ENCODE measurements around the gene CDH4.

CDH4 gene

GRCh38 chr20:61251529-61252393 lies at the start of gene CDH4:
TSS of gene CDH4 (plus strand) at chr20:61252261.
- no peak for DNase-seq

DNA sequence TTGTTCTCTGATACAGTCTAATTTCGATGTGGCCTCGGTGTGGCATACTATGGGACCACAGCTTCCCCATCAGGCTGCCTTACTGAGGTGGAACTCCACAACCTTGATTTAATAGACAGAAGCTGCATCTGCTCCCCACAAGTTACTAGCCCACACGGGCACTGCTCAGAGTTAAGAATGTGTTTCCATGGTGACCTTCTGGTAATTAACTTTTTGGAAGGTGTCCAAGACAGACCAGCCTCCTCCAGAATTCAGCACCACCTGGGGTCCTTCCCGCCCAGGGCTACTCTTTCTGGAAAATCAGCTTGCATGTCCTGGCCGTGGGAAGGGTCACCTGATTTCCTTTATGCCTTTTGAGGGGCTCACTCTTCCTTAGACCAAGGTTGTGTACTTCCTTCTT lies 48.7 kb upstream of the CDH4 start:
- DNase-seq: no peak

DNA sequence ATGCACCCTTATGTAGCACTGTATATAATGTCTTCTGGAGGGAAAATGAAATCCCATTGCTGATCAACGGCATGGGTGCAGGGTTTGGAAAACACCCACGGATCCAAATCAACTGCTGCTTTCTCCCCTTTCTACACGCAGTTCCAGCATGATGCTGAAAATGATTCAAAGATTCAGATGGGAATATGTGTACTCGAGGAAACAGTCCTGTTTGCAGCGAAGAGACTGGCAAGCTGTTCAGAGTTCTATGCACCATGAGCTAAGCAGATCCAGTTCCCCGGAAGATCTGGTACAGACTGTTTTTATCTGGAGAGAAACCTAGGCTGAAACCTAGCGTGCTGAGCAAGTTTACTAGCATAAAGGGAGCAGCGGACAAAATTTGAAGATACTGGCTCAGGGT lies 47.9 kb upstream of the CDH4 start:
- DNase-seq: no peak

GRCh38 chr20:61205769-61206168 lies 46.3 kb upstream of the CDH4 start:
- DNase-seq: no peak

- DNase-seq: no peak
Observed at GRCh38 chr20:61210862-61211261, 41.2 kb upstream of the CDH4 start.

DNA sequence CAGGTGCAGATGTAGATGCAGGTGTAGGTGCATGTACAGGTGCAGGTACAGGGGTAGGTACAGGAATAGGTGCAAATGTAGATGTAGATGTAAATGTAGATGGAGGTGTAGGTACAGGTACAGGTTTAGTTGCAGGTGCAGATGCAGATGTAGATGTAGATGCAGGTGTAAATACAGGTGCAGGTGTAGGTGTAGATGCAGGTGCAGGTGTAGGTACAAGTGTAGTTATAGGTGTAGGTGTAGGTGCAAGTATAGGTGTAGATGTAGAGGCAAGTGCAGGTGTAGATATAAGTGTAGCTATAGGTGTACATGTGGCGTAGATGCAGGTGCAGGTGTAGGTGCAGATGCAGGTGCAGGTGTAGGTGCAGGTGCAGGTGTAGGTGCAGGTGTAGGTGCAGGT lies 34.2 kb upstream of the CDH4 start:
- no peak for DNase-seq

DNA sequence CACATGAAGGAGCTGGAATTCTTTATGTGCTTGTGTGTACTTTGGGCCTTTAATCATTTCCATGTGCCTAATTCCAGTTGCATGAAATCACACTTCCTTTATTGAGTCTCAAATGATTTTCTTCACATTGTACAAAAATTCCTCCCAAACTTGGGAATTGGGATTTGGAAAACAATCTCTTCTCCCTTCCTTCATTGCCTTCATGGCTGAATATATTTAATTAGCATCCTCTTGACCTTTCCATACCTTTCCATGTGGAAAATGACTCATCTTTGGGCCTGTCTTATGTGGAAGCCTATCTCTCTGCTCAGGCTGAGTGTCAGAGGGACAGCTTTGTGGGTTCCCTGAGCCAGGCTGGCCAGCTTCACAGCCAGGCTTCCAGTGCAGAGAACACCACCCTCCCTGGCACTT lies 33.0 kb upstream of the CDH4 start:
- no peak for DNase-seq

GRCh38 chr20:61220131-61220530 lies 31.9 kb upstream of the CDH4 start:
- no peak for DNase-seq

DNA sequence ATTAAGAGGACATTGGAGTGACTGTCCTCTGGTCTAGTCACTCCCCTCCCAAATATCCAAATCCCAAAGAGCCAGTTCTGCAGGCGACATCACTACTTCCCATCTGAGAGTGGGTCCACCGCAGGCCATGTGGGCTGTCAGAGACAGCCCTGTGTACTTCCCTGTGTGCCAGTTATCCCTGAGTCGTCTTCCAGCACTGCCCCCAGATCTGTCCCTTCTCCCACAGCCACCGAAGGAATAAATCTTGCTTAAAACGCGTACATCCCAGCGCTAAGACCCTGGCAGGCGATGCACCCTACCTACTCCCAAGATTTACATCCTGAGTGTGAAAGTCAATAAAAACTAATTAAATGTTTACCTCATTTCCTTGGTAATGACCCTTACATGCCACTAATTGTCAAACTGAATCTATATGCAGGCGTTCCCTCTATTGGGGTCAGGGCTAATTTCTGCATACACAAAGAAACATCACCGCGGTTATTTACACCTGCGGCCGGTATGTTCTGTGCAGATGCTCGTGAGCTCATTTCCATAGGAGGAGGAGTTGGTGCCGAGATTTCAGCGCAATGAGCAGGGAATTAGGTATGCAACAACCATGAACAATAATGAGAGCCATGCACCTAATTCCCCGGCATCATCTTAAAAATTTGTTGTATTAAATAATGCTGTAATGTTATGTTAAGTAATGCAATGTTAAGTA lies 31.3 kb upstream of the CDH4 start:
- DNase-seq: no peak

- DNase-seq: no peak
Observed at GRCh38 chr20:61222699-61223098, 29.4 kb upstream of the CDH4 start.

DNA sequence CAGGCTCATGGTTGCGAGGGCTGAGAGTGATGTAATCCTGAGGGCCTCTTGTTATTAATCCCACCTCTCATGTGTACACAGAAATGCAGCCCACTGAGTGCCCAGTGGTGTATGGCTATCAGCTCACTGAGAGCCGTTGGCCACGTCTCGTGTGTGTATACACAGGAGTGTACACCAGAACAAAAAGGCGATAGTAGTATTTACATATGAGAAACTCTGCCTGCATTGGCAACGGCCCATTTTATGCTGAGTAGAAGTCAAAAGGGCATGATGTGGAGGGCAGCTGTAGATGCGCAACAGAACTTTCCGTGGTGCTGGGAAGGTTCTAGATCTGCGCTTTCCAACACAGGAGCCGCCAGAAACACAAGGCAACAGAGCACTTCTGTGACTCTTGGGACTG lies 28.9 kb upstream of the CDH4 start:
- DNase-seq: no peak

GRCh38 chr20:61230166-61230565 lies 21.9 kb upstream of the CDH4 start:
- no peak for DNase-seq

GRCh38 chr20:61233590-61233989 lies 18.5 kb upstream of the CDH4 start:
- DNase-seq: no peak

- no peak for DNase-seq
Observed at GRCh38 chr20:61234224-61234890, 17.7 kb upstream of the CDH4 start.

DNA sequence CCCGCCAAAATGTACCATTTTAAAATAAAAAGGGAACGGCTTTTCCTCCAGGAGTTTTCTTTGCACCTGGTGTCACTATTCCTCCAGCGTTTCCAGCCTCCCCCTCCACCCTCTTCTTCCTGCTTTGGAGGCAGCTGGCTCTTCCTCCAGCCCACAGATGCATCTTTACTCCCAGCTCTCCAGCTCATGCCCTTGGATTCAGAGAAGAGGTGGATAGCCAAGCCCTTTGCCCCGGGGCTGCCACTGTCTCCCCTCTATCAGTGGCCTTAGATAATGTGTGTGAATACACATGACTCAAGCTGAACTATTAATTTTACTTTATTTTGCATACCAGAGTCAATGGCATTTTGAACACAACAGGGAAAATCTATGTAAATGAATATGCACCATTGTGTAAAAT lies 15.3 kb upstream of the CDH4 start:
- DNase-seq: no peak

DNA sequence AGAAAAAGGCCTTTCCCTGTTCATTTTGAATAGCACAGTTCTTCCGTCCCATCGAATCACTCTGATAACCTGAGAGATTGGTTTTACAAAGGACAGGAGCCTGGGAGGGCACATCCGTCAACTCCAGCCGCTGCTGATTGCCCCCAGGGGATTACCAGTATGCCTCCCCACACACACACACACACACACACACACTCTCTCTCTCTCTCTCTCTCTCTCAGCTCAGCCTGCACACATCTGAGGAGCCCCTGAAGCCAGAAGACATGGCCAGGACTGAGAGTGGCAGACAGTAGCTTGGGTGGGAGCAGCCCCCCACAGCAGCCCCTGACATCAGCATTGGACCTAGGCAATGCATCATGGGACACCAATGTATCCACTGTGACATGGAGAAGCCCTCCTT lies 13.2 kb upstream of the CDH4 start:
- DNase-seq: no peak

- DNase-seq: no peak
Observed at GRCh38 chr20:61240814-61241213, 11.2 kb upstream of the CDH4 start.

GRCh38 chr20:61244213-61244612 lies 7.8 kb upstream of the CDH4 start:
- no peak for DNase-seq

- DNase-seq: no peak
Observed at GRCh38 chr20:61246269-61246668, 5.8 kb upstream of the CDH4 start.

DNA sequence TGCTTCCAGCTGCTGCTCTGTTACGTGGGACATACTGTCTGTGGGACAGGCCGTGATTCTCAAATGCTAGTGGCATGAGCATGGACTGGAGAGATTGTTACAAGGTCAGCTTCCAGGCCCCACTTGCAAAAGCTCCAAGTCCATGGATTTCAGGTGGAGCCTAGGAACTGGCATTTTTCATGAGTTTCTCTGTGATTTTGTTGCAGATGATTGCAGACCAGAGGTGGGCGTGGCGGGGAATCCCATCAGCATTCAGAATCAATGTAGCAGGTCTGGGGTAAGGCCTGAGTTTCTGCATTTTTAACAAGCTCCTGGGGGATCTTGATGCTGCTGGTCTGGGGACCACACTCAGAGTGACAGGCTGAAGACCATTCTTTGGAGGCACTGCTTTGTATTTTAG lies 2.4 kb upstream of the CDH4 start:
- no peak for DNase-seq

DNA sequence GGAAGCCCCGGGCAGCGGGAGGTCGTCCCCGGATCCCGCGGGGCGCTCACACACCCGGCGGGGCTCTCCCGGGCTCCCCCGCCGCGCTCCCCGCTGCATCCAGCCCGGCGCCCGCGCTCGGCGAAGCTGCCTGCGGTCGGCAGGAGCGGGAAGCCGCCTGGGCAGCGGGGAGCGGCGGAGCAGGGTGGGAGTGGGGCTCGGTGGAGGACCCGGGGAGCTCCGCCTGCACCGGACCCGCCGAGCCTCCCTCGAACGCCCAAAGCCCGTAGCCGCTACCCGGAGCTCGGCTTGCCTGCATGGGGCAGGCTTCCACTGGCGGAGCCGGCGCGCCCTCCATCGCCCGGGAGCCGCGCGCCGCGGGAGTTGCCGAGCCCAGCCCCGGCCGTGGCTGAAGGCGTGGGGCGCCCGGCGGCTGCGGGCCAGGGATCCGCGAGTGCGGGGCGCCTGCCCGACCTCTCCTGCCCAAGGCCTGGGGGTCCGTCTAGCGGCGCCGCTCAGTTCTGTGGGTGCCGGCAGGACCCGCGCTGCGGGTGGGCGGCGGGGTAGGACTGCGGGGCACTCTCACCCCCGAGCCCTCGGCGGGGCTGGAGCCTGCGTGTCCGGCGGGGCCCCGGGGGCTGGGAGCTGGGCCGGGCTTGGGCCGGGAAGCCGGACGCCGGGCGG lies 671 bp downstream of the CDH4 start:
- DNase-seq: no peak

GRCh38 chr20:61253264-61253639 lies 1.2 kb downstream of the CDH4 start:
- no peak for DNase-seq
